NCI-H128 (cell line): ENCODE results near the gene HLA-DQA1.
"Not testable (repeated sequence)": the region's sequence is repeated elsewhere in the genome, so short reads cannot be mapped to it uniquely, and the experiment has no call there.

Source experiments
- DNase-seq: peaks from one replicate; lab custom pipeline; 2025; ENCODE audit not compliant: unreplicated experiment; lab: John Stamatoyannopoulos, UW

Gene HLA-DQA1

GRCh38 chr6:32657819-32658218, 20.6 kb downstream of the HLA-DQA1 start:
- not testable (repeated sequence) for DNase-seq

- no peak for DNase-seq
Observed at GRCh38 chr6:32658268-32658897, 21.2 kb downstream of the HLA-DQA1 start.

GRCh38 chr6:32659856-32660595, 22.8 kb downstream of the HLA-DQA1 start:
- no peak for DNase-seq

GRCh38 chr6:32662099-32662498, 24.9 kb downstream of the HLA-DQA1 start:
- no peak for DNase-seq

- DNase-seq, result no peak
Observed at GRCh38 chr6:32662836-32663235, 25.6 kb downstream of the HLA-DQA1 start.

- no peak for DNase-seq
Observed at GRCh38 chr6:32664354-32664753, 27.1 kb downstream of the HLA-DQA1 start.

GRCh38 chr6:32664827-32665362, 27.7 kb downstream of the HLA-DQA1 start:
- no peak for DNase-seq

GRCh38 chr6:32665661-32666060, 28.5 kb downstream of the HLA-DQA1 start:
- no peak for DNase-seq

GRCh38 chr6:32666420-32667300, 29.5 kb downstream of the HLA-DQA1 start, which contains the start of gene HLA-DQB1:
Gene HLA-DQB1 (minus strand): TSS chr6:32666657. CDS start chr6:32666607, 50 bp downstream.
- no peak for DNase-seq

- DNase-seq, result no peak
Observed at GRCh38 chr6:32668226-32668747, 31.1 kb downstream of the HLA-DQA1 start.

GRCh38 chr6:32669240-32669639, 32.0 kb downstream of the HLA-DQA1 start:
- no peak for DNase-seq

GRCh38 chr6:32669893-32670292, 32.7 kb downstream of the HLA-DQA1 start:
- no peak for DNase-seq

GRCh38 chr6:32671908-32672307, 34.7 kb downstream of the HLA-DQA1 start:
- not testable (repeated sequence) for DNase-seq

GRCh38 chr6:32674123-32674522, 36.9 kb downstream of the HLA-DQA1 start:
- not testable (repeated sequence) for DNase-seq

- no peak for DNase-seq
Observed at GRCh38 chr6:32679492-32679891, 42.3 kb downstream of the HLA-DQA1 start.

- DNase-seq, result no peak
Observed at GRCh38 chr6:32680055-32680454, 42.8 kb downstream of the HLA-DQA1 start.

- DNase-seq, result no peak
Observed at GRCh38 chr6:32684246-32684645, 47.0 kb downstream of the HLA-DQA1 start.

- no peak for DNase-seq
Observed at GRCh38 chr6:32685603-32686002, 48.4 kb downstream of the HLA-DQA1 start.

GRCh38 chr6:32689531-32690501, 52.6 kb downstream of the HLA-DQA1 start:
- DNase-seq, result no peak

- DNase-seq, result no peak
Observed at GRCh38 chr6:32692019-32692418, 54.8 kb downstream of the HLA-DQA1 start.
